Right lobe of liver (tissue), 4 donors: Measurements from ENCODE around the gene C2orf69.

Source experiments
- POLR2A ChIP-seq: fragments of 450-650 bp; IDR thresholded peaks from one replicate; pipeline ENCODE4 v1.6.1; 2017; ENCODE audit warnings: antibody characterized with exemption, mild to moderate bottlenecking
- TF ChIP-seq, protein P1 (sequence below), 4 donors: fragments of 200-600 bp in 3 of 4; fragments of 450-650 bp in 1 of 4; IDR thresholded peaks; one replicate each; pipeline versions ENCODE4 v1.5.1 to v1.8.0; 2016 to 2022; ENCODE audit warnings: antibody characterized with exemption in 4 of 4, mild to moderate bottlenecking in 2 of 4
- donor health status: DM: no; HTN: no; CAD: no.
- donor health status: DM: no; HTN: no; CAD: no.
- donor health status: DM: no; HTN: yes; CAD: no.

DNA sequence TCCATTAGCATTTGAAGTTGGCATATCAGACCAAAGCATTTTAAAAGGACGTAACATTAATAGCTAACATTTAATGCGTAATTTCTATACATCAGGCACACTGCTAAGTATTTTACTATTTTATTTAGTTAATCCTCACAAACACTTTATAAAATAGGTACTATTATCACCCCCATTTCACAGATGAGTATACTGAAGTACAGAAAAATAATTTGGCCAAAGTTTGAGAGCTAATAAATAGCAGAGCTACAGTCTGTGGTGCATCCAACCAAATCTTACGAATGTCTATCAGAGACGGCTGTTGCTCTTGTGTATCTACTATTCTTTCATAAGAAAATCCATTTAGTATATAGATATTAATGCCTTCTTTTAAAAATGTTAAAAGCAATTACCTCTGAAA is 32.3 kb downstream of the C2orf69 start:
- TF ChIP-seq, protein P1, sequence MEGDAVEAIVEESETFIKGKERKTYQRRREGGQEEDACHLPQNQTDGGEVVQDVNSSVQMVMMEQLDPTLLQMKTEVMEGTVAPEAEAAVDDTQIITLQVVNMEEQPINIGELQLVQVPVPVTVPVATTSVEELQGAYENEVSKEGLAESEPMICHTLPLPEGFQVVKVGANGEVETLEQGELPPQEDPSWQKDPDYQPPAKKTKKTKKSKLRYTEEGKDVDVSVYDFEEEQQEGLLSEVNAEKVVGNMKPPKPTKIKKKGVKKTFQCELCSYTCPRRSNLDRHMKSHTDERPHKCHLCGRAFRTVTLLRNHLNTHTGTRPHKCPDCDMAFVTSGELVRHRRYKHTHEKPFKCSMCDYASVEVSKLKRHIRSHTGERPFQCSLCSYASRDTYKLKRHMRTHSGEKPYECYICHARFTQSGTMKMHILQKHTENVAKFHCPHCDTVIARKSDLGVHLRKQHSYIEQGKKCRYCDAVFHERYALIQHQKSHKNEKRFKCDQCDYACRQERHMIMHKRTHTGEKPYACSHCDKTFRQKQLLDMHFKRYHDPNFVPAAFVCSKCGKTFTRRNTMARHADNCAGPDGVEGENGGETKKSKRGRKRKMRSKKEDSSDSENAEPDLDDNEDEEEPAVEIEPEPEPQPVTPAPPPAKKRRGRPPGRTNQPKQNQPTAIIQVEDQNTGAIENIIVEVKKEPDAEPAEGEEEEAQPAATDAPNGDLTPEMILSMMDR (IDR thresholded peaks at IDR 0.05): no peak
- no peak for TF ChIP-seq POLR2A
